Measurements from ENCODE around the gene FGFBP3.

FGFBP3 gene

GRCh38 chr10:91887272-91888076 lies 21.8 kb downstream of the FGFBP3 start:
- no peak for TF ChIP-seq CTCF (conservative IDR thresholded peaks at IDR 0.05; ENCODE audit: low read depth, low read length)
- peak; percentile 48 for DNase-seq (ENCODE audit: low read depth)
- H3K4me3 ChIP-seq (ENCODE audit: low read length): peak overlapping the region; percentile 55

- DNase-seq (ENCODE audit: low read depth): no peak
- peak overlapping the region; percentile 55 for H3K4me3 ChIP-seq (ENCODE audit: low read length)
- no peak for TF ChIP-seq CTCF (conservative IDR thresholded peaks at IDR 0.05; ENCODE audit: low read depth, low read length)
Measured at GRCh38 chr10:91886954-91887271, 22.4 kb downstream of the FGFBP3 start.

- H3K4me3 ChIP-seq (ENCODE audit: low read length): no peak overlapping the region
- TF ChIP-seq CTCF (conservative IDR thresholded peaks at IDR 0.05; ENCODE audit: low read depth, low read length): no peak
- DNase-seq (ENCODE audit: low read depth): no peak
Measured at GRCh38 chr10:91885362-91886079, 23.8 kb downstream of the FGFBP3 start.

- no peak for DNase-seq (ENCODE audit: low read depth)
- no peak overlapping the region for H3K4me3 ChIP-seq (ENCODE audit: low read length)
- no peak for TF ChIP-seq CTCF (conservative IDR thresholded peaks at IDR 0.05; ENCODE audit: low read depth, low read length)
Measured at GRCh38 chr10:91884536-91884935, 24.8 kb downstream of the FGFBP3 start.

GRCh38 chr10:91883549-91884444 lies 25.5 kb downstream of the FGFBP3 start:
- TF ChIP-seq CTCF (conservative IDR thresholded peaks at IDR 0.05; ENCODE audit: low read depth, low read length): no peak
- H3K4me3 ChIP-seq (ENCODE audit: low read length): peak overlapping the region; percentile 16
- peak; percentile 73 for DNase-seq (ENCODE audit: low read depth)

GRCh38 chr10:91880310-91880709 lies 29.0 kb downstream of the FGFBP3 start:
- H3K4me3 ChIP-seq (ENCODE audit: low read length): no peak overlapping the region
- TF ChIP-seq CTCF (conservative IDR thresholded peaks at IDR 0.05; ENCODE audit: low read depth, low read length): peak; percentile 13
- no peak for DNase-seq (ENCODE audit: low read depth)
